SK-N-SH (cell line): ENCODE data around the gene LTBP2. TPM values are rescaled to one million over a fixed set of nuclear protein-coding genes. Genes with fewer than 3 reads are reported as not detected.

ENCODE experiments used
- CTCF ChIA-PET: fragments of 300-600, 350-600 bp; formaldehyde crosslinking; extraction: SDS; loops from one replicate; lab custom pipeline; 2021; lab: Yijun Ruan, JAX
- POLR2A ChIA-PET: fragments of 350-600 bp; sonication (Branson Sonifier 250); formaldehyde crosslinking; extraction: SDS; loops from one replicate; lab custom pipeline; 2020; ENCODE audit warnings: antibody characterized with exemption, inconsistent platforms; lab: Yijun Ruan, JAX
- DNase-seq: peaks from one replicate; pipeline ENCODE4 v3.0.0; 2012
- H2AFZ ChIP-seq: fragments of 200-600 bp; sonication (generic); 2 replicates; pipeline ENCODE4 v1.8.1; 2016; ENCODE audit warnings: antibody characterized with exemption, mild to moderate bottlenecking, low read depth
- H3F3A ChIP-seq: fragments of 200-600 bp; sonication (generic); replicated peaks from 2 replicates; pipeline ENCODE3; 2016; ENCODE audit warnings: antibody characterized with exemption, mild to moderate bottlenecking; ENCODE audit not compliant: insufficient read depth
- H3K27ac ChIP-seq, 2 experiments: fragments of 200-500 bp in 1 of 2; fragments of 200-600 bp in 1 of 2; sonication (Bioruptor generic) in 1 of 2; sonication (generic), shearing (Covaris generic) in 1 of 2; 2 replicates each; pipeline versions ENCODE4 v1.5.1 to v1.6.1; 2014 to 2016; ENCODE audit warnings: low read depth in 2 of 2, inconsistent platforms in 1 of 2, low read length in 1 of 2, mild to moderate bottlenecking in 1 of 2, mixed read lengths in 1 of 2
- H3K27me3 ChIP-seq: fragments of 200-600 bp; sonication (generic), shearing (Covaris generic); 2 replicates; pipeline ENCODE4 v1.6.1; 2016; ENCODE audit warnings: mixed run types; ENCODE audit not compliant: insufficient read depth
- H3K36me3 ChIP-seq, 2 experiments: fragments of 200-500 bp in 1 of 2; fragments of 200-600 bp in 1 of 2; sonication (Bioruptor generic) in 1 of 2; sonication (generic) in 1 of 2; replicated peaks in 1 of 2; 2 replicates each; pipeline versions ENCODE3 to v1.5.1; 2014 to 2016; ENCODE audit warnings: low read length in 1 of 2, mild to moderate bottlenecking in 1 of 2; ENCODE audit not compliant: insufficient read depth in 2 of 2, control insufficient read depth in 1 of 2
- H3K4me1 ChIP-seq, 2 experiments: fragments of 200-500 bp in 1 of 2; fragments of 200-600 bp in 1 of 2; sonication (Bioruptor generic) in 1 of 2; sonication (generic), shearing (Covaris generic) in 1 of 2; 2 replicates each; pipeline versions ENCODE4 v1.5.1 to v1.6.1; 2014 to 2016; ENCODE audit warnings: low read depth in 1 of 2, low read length in 1 of 2, mixed run types in 1 of 2; ENCODE audit not compliant: insufficient read depth in 2 of 2, control insufficient read depth in 1 of 2
- H3K4me2 ChIP-seq: fragments of 200-600 bp; sonication (generic), shearing (Covaris generic); 2 replicates; pipeline ENCODE4 v1.6.1; 2017; ENCODE audit warnings: mixed run types
- H3K4me3 ChIP-seq, 2 experiments: fragments of 200-500 bp in 1 of 2; fragments of 200-600 bp in 1 of 2; sonication (Bioruptor generic) in 1 of 2; sonication (generic), shearing (Covaris generic) in 1 of 2; 2 replicates each; pipeline versions ENCODE4 v1.5.1 to v1.8.1; 2014 to 2016; ENCODE audit warnings: low read depth in 2 of 2, inconsistent platforms in 1 of 2, low read length in 1 of 2, mild to moderate bottlenecking in 1 of 2, mixed read lengths in 1 of 2, moderate library complexity in 1 of 2
- H3K79me2 ChIP-seq: fragments of 200-600 bp; sonication (generic); 2 replicates; pipeline ENCODE4 v1.8.1; 2017; ENCODE audit warnings: mild to moderate bottlenecking; ENCODE audit not compliant: insufficient read depth
- H3K9ac ChIP-seq: fragments of 200-600 bp; sonication (generic); 2 replicates; pipeline ENCODE4 v1.6.1; 2017; ENCODE audit warnings: mixed run types
- H3K9me2 ChIP-seq: fragments of 200-600 bp; sonication (generic); 2 replicates; pipeline ENCODE4 v1.6.1; 2017; ENCODE audit warnings: mixed run types
- H3K9me3 ChIP-seq: fragments of 200-600 bp; sonication (generic); 2 replicates; pipeline ENCODE4 v1.6.1; 2017; ENCODE audit warnings: mixed run types, mild to moderate bottlenecking, moderate library complexity
- H4K20me1 ChIP-seq: fragments of 200-600 bp; sonication (generic); 2 replicates; pipeline ENCODE4 v1.6.1; 2017; ENCODE audit warnings: mild to moderate bottlenecking, mixed run types; ENCODE audit not compliant: insufficient read depth
- CHD2 ChIP-seq: fragments of 150-350 bp; IDR thresholded peaks from 2 replicates; pipeline ENCODE4 v1.6.1; 2018; ENCODE audit warnings: low read length; ENCODE audit not compliant: partially characterized antibody
- ELF1 ChIP-seq: IDR thresholded peaks from 2 replicates; pipeline ENCODE4 v1.4.0; 2012
- EP300 ChIP-seq, 2 experiments: IDR thresholded peaks; 2 replicates each; pipeline versions ENCODE4 v1.4.0 to v1.6.1; 2012; ENCODE audit warnings: borderline replicate concordance in 1 of 2, low read depth in 1 of 2, low read length in 1 of 2
- EZH2phosphoT487 ChIP-seq: fragments of 200-600 bp; sonication (generic); IDR thresholded peaks from 2 replicates; pipeline ENCODE4 v1.6.1; 2017; ENCODE audit warnings: low read depth, mixed run types, mild to moderate bottlenecking, antibody characterized with exemption, moderate library complexity, borderline replicate concordance
- FOSL2 ChIP-seq: IDR thresholded peaks from 2 replicates; pipeline ENCODE4 v1.4.0; 2012; ENCODE audit warnings: low read depth, mild to moderate bottlenecking, moderate library complexity, borderline replicate concordance
- FOXJ3 ChIP-seq: sonication (generic); formaldehyde crosslinking; IDR thresholded peaks from 2 replicates; pipeline ENCODE4 v1.5.1; 2020; ENCODE audit warnings: mild to moderate bottlenecking, missing genetic modification reagents
- FOXM1 ChIP-seq: IDR thresholded peaks from 2 replicates; pipeline ENCODE4 v1.4.0; 2012; ENCODE audit warnings: low read depth, mild to moderate bottlenecking
- GABPA ChIP-seq: IDR thresholded peaks from 2 replicates; pipeline ENCODE4 v1.4.0; 2012; ENCODE audit warnings: low read depth, mild to moderate bottlenecking
- GATA2 ChIP-seq: sonication (generic); formaldehyde crosslinking; IDR thresholded peaks from 2 replicates; pipeline ENCODE4 v1.5.0; 2020; ENCODE audit warnings: mild to moderate bottlenecking, missing genetic modification reagents
- MEF2A ChIP-seq: IDR thresholded peaks from 2 replicates; pipeline ENCODE4 v1.4.0; 2012; ENCODE audit warnings: low read depth, borderline replicate concordance
- MXI1 ChIP-seq: IDR thresholded peaks from 2 replicates; pipeline ENCODE4 v1.6.1; 2012; ENCODE audit warnings: mild to moderate bottlenecking, low read depth, low read length, improper control_type of control experiment
- NFIC ChIP-seq: IDR thresholded peaks from 2 replicates; pipeline ENCODE4 v1.4.0; 2012; ENCODE audit warnings: borderline replicate concordance
- NRF1 ChIP-seq: IDR thresholded peaks from 2 replicates; pipeline ENCODE4 v1.6.1; 2012; ENCODE audit warnings: low read depth, mild to moderate bottlenecking, low read length
- POLR2AphosphoS5 ChIP-seq: IDR thresholded peaks from 2 replicates; pipeline ENCODE4 v1.6.1; 2012; ENCODE audit warnings: low read depth, low read length
- RAD21 ChIP-seq: IDR thresholded peaks from 2 replicates; pipeline ENCODE4 v1.6.1; 2012; ENCODE audit warnings: mild to moderate bottlenecking, low read length
- SIN3A ChIP-seq: IDR thresholded peaks from 2 replicates; pipeline ENCODE4 v1.6.1; 2012; ENCODE audit warnings: low read depth, mild to moderate bottlenecking, low read length, moderate library complexity, borderline replicate concordance
- SMC3 ChIP-seq: IDR thresholded peaks from 2 replicates; pipeline ENCODE4 v1.6.1; 2012; ENCODE audit warnings: low read depth, low read length, improper control_type of control experiment
- TAF1 ChIP-seq: IDR thresholded peaks from 2 replicates; pipeline ENCODE4 v1.6.1; 2012; ENCODE audit warnings: low read depth, mild to moderate bottlenecking, low read length, moderate library complexity, borderline replicate concordance
- TEAD4 ChIP-seq: IDR thresholded peaks from 2 replicates; pipeline ENCODE4 v1.4.0; 2012; ENCODE audit warnings: mild to moderate bottlenecking, borderline replicate concordance; ENCODE audit not compliant: insufficient read depth
- WGBS: methylation state at CpG from one replicate; pipeline ENCODE4 v1.1.6; 2017; ENCODE audit warnings: low lambda C conversion rate; 5-methylcytosine and 5-hydroxymethylcytosine counted together
- polyA plus RNA-seq, 3 experiments: library from polyadenylated mRNA; depleted of rRNA; stranded (reverse); fragments of >200 nt; gene quantifications; 2 replicates each; pipeline ENCODE4 v1.2.3, GENCODE V29; 2012
- TF ChIP-seq, protein P1 (sequence below): IDR thresholded peaks from 2 replicates; pipeline ENCODE4 v1.4.0; 2012; ENCODE audit warnings: low read depth, borderline replicate concordance
- TF ChIP-seq, protein P2 (sequence below): fragments of 150-350 bp; IDR thresholded peaks from 2 replicates; pipeline ENCODE4 v1.6.1; 2016; ENCODE audit warnings: mild to moderate bottlenecking, low read depth, low read length
- TF ChIP-seq, protein P3 (sequence below): fragments of 200-600 bp; sonication (generic); IDR thresholded peaks from 2 replicates; pipeline ENCODE4 v1.6.1; 2017; ENCODE audit warnings: antibody characterized with exemption, mild to moderate bottlenecking, moderate library complexity
- TF ChIP-seq, protein P4 (sequence below): fragments of 150-350 bp; IDR thresholded peaks from 2 replicates; pipeline ENCODE4 v1.6.1; 2017; ENCODE audit warnings: antibody characterized with exemption, low read length, low read depth, borderline replicate concordance
- TF ChIP-seq, protein P5 (sequence below): IDR thresholded peaks from 2 replicates; pipeline ENCODE4 v1.4.0; 2012; ENCODE audit warnings: low read depth

Gene LTBP2
- polyA plus RNA-seq, 1 of the 3 experiments (the other 2 are of a cell fraction) = 58.8 TPM

DNA sequence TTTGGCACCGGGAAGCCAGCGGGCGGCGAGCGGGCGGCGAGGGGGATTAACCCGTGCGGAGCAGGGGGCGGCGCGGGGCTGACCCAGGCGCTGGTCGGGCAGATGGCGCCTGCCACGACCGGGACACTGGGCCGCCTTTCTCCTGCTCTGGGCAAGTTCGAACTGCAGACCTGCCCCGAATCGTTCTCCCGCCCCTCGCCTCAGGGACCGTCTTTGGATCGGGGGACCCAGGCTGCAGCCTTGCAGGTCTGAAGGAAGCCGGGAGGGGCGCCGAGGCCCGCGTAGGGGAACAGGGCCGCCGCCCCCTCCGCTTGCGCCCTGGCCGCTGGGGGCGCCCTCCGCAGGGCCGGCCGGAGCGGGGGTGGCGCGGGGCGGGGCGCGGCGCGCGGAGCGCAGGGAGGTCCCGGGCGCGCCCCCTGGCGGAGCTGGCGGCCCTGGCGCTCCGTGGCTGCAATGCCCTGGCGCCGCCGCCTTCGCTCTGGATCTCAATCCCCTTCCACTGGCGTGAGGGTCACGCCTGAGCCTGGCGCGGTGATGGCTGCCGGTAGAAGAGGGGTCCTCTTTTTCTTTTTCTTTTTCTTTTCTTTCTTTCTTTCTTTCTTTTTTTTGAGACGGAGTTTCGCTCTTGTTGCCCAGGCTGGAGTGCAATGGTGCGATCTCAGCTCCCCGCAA is 449 bp upstream of the LTBP2 start:
- peaks cover 6% of the 10 kb centered on the region; the same call in 1 of the 2 replicates for H4K20me1 ChIP-seq
- H3K27me3 ChIP-seq = no peaks in the 10 kb centered on the region
- peak overlapping the region; percentile 93 for H3K4me2 ChIP-seq
- peaks cover 40% of the 10 kb centered on the region for H3F3A ChIP-seq
- peaks cover 0 to 8% of the 10 kb centered on the region in 2 experiments for H3K36me3 ChIP-seq
- DNase-seq = peak; percentile 95
- WGBS = 13% methylated on average over 27 of the region's 69 CpGs
- H3K9ac ChIP-seq = peak overlapping the region; percentile 82
- peak overlapping the region; percentile 75 to 99 for H3K27ac ChIP-seq
- TF ChIP-seq FOSL2 (no peak), CHD2 (no peak), SMC3 (peak; percentile 66), SIN3A (no peak), NFIC (no peak; the same call in 1 of the 2 replicates), TAF1 (0 out of 2 replicates have a peak, but pooled peaks have one; percentile 43), NRF1 (no peak), TEAD4 (no peak), MEF2A (no peak), MXI1 (no peak), FOXJ3 (no peak), ELF1 (no peak), POLR2AphosphoS5 (peak; percentile 35; the same call in 1 of the 2 replicates), RAD21 (peak; percentile 54), GATA2 (no peak), FOXM1 (no peak), GABPA (peak; percentile 54; the same call in 1 of the 2 replicates), EP300 (IDR thresholded peaks at IDR 0.05; ENCODE audit: borderline replicate concordance in 1 of 2, low read depth in 1 of 2, low read length in 1 of 2) (peak in 1 of 2 experiments; percentile 38; a peak in 1 of 4 replicates), EZH2phosphoT487 (no peak)
- TF ChIP-seq, protein P1, sequence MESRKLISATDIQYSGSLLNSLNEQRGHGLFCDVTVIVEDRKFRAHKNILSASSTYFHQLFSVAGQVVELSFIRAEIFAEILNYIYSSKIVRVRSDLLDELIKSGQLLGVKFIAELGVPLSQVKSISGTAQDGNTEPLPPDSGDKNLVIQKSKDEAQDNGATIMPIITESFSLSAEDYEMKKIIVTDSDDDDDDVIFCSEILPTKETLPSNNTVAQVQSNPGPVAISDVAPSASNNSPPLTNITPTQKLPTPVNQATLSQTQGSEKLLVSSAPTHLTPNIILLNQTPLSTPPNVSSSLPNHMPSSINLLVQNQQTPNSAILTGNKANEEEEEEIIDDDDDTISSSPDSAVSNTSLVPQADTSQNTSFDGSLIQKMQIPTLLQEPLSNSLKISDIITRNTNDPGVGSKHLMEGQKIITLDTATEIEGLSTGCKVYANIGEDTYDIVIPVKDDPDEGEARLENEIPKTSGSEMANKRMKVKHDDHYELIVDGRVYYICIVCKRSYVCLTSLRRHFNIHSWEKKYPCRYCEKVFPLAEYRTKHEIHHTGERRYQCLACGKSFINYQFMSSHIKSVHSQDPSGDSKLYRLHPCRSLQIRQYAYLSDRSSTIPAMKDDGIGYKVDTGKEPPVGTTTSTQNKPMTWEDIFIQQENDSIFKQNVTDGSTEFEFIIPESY = no peak
- TF ChIP-seq, protein P2, sequence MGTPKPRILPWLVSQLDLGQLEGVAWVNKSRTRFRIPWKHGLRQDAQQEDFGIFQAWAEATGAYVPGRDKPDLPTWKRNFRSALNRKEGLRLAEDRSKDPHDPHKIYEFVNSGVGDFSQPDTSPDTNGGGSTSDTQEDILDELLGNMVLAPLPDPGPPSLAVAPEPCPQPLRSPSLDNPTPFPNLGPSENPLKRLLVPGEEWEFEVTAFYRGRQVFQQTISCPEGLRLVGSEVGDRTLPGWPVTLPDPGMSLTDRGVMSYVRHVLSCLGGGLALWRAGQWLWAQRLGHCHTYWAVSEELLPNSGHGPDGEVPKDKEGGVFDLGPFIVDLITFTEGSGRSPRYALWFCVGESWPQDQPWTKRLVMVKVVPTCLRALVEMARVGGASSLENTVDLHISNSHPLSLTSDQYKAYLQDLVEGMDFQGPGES = no peak
- TF ChIP-seq, protein P3, sequence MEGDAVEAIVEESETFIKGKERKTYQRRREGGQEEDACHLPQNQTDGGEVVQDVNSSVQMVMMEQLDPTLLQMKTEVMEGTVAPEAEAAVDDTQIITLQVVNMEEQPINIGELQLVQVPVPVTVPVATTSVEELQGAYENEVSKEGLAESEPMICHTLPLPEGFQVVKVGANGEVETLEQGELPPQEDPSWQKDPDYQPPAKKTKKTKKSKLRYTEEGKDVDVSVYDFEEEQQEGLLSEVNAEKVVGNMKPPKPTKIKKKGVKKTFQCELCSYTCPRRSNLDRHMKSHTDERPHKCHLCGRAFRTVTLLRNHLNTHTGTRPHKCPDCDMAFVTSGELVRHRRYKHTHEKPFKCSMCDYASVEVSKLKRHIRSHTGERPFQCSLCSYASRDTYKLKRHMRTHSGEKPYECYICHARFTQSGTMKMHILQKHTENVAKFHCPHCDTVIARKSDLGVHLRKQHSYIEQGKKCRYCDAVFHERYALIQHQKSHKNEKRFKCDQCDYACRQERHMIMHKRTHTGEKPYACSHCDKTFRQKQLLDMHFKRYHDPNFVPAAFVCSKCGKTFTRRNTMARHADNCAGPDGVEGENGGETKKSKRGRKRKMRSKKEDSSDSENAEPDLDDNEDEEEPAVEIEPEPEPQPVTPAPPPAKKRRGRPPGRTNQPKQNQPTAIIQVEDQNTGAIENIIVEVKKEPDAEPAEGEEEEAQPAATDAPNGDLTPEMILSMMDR = peak; percentile 63
- TF ChIP-seq, protein P4, sequence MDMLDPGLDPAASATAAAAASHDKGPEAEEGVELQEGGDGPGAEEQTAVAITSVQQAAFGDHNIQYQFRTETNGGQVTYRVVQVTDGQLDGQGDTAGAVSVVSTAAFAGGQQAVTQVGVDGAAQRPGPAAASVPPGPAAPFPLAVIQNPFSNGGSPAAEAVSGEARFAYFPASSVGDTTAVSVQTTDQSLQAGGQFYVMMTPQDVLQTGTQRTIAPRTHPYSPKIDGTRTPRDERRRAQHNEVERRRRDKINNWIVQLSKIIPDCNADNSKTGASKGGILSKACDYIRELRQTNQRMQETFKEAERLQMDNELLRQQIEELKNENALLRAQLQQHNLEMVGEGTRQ = no peak
- TF ChIP-seq, protein P5, sequence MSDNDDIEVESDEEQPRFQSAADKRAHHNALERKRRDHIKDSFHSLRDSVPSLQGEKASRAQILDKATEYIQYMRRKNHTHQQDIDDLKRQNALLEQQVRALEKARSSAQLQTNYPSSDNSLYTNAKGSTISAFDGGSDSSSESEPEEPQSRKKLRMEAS = no peak
- H3K9me2 ChIP-seq = no peaks in the 10 kb centered on the region
- H2AFZ ChIP-seq = peak overlapping the region; percentile 49; the same call in 1 of the 2 replicates
- peak overlapping the region; percentile 68 to 73 for H3K4me3 ChIP-seq
- H3K9me3 ChIP-seq = no peaks in the 10 kb centered on the region
- CTCF ChIA-PET = interaction anchor here (0.5 to 6.4 kb wide), 71 partner anchors 10 to 342 kb away, joined by 3 to 126 read pairs (median 5); partner anchors contain the start of genes ISCA2, NPC2 and YLPM1
- H3K4me1 ChIP-seq = peaks cover 17 to 37% of the 10 kb centered on the region in 2 experiments; a peak in 3 of 4 replicates
- peaks cover 87% of the 10 kb centered on the region for H3K79me2 ChIP-seq
- POLR2A ChIA-PET = interaction anchor here (0.7 kb wide), 1 partner anchor 122 kb away, joined by 3 read pairs; no protein-coding TSS in a partner anchor
